H1 (cell line): ENCODE measurements around the gene TMEM238.

Source experiments
- CHD1 ChIP-seq: IDR thresholded peaks from 2 replicates; pipeline ENCODE4 v1.6.1; 2012; ENCODE audit warnings: low read depth, low read length, improper control_type of control experiment
- EP300 ChIP-seq, 2 experiments: IDR thresholded peaks; 1 replicate in 1 of 2; 2 replicates in 1 of 2; pipeline ENCODE4 v1.6.1; 2011 to 2012; ENCODE audit warnings: low read depth in 2 of 2, low read length in 2 of 2, mild to moderate bottlenecking in 2 of 2, borderline replicate concordance in 1 of 2, inconsistent platforms in 1 of 2, moderate library complexity in 1 of 2
- EZH2 ChIP-seq: fragments of 200-600 bp; sonication (generic); IDR thresholded peaks from 2 replicates; pipeline ENCODE4 v1.7.1; 2012; ENCODE audit warnings: low read depth, mild to moderate bottlenecking, moderate library complexity, low read length, inconsistent platforms; ENCODE audit not compliant: severe bottlenecking
- GABPA ChIP-seq: IDR thresholded peaks from 2 replicates; pipeline ENCODE4 v1.6.1; 2011; ENCODE audit warnings: mild to moderate bottlenecking, low read length, moderate library complexity, borderline replicate concordance; ENCODE audit not compliant: insufficient read depth
- JUND ChIP-seq: IDR thresholded peaks from 2 replicates; pipeline ENCODE4 v1.6.1; 2011; ENCODE audit warnings: mild to moderate bottlenecking, improper control_type of control experiment, low read length
- POLR2A ChIP-seq, 2 experiments: IDR thresholded peaks; 1 replicate in 1 of 2; 2 replicates in 1 of 2; pipeline ENCODE4 v1.6.1; 2011; ENCODE audit warnings: low read depth in 2 of 2, low read length in 2 of 2, mild to moderate bottlenecking in 2 of 2; ENCODE audit errors: control extremely low read depth in 1 of 2
- TAF1 ChIP-seq: IDR thresholded peaks from 2 replicates; pipeline ENCODE4 v1.6.1; 2011; ENCODE audit warnings: mild to moderate bottlenecking, low read depth, low read length
- TF ChIP-seq, protein P1 (sequence below), 3 experiments: IDR thresholded peaks; 1 replicate in 2 of 3; 2 replicates in 1 of 3; pipeline versions ENCODE4 v1.5.1 to v1.6.1; 2011; ENCODE audit warnings: low read length in 3 of 3, mild to moderate bottlenecking in 3 of 3, inconsistent platforms in 2 of 3, low read depth in 1 of 3, moderate library complexity in 1 of 3; ENCODE audit not compliant: insufficient read depth in 1 of 3; ENCODE audit errors: control extremely low read depth in 1 of 3

DNA sequence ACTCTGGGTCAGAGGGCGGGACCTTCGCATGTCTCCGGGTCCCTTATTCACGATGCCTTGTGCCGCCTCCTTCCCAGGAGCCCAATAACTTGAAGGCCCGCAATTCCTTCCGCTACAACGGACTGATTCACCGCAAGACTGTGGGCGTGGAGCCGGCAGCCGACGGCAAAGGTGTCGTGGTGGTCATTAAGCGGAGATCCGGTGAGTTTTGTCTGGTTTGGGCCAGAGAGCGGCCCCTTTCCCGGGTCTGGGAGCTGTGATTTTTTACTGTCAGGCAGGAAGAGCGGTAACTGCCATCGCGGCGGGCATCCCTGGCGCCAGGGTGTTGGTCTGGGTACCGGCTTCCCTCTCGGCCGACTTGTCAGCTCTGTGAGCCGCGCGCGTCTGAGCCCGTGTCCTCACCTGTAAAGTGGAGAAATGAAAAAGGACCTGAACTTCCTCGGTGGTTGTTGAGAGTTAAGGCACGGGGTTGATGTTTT lies 2.4 kb upstream of the TMEM238 start:
- TF ChIP-seq TAF1 (no peak), EZH2 (no peak), JUND (no peak), POLR2A (IDR thresholded peaks at IDR 0.05; ENCODE audit: control extremely low read depth in 1 of 2, low read depth in 2 of 2, low read length in 2 of 2) (no peak), EP300 (IDR thresholded peaks at IDR 0.05; ENCODE audit: borderline replicate concordance in 1 of 2, low read depth in 2 of 2, low read length in 2 of 2) (no peak), CHD1 (no peak), GABPA (no peak)
- TF ChIP-seq, protein P1, sequence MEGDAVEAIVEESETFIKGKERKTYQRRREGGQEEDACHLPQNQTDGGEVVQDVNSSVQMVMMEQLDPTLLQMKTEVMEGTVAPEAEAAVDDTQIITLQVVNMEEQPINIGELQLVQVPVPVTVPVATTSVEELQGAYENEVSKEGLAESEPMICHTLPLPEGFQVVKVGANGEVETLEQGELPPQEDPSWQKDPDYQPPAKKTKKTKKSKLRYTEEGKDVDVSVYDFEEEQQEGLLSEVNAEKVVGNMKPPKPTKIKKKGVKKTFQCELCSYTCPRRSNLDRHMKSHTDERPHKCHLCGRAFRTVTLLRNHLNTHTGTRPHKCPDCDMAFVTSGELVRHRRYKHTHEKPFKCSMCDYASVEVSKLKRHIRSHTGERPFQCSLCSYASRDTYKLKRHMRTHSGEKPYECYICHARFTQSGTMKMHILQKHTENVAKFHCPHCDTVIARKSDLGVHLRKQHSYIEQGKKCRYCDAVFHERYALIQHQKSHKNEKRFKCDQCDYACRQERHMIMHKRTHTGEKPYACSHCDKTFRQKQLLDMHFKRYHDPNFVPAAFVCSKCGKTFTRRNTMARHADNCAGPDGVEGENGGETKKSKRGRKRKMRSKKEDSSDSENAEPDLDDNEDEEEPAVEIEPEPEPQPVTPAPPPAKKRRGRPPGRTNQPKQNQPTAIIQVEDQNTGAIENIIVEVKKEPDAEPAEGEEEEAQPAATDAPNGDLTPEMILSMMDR (IDR thresholded peaks at IDR 0.05; ENCODE audit: control extremely low read depth in 1 of 3, insufficient read depth in 1 of 3, low read depth in 1 of 3, low read length in 3 of 3): no peak
